Breast epithelium (tissue), 3 donors: ENCODE data around the gene FAM131C.
"Not testable (repeated sequence)": the region's sequence is repeated elsewhere in the genome, so short reads cannot be mapped to it uniquely, and the experiment has no call there.

Experiments used
- POLR2A ChIP-seq: fragments of 450-650 bp; IDR thresholded peaks from one replicate; pipeline ENCODE4 v1.6.1; 2016; ENCODE audit warnings: antibody characterized with exemption, mild to moderate bottlenecking, moderate library complexity
- POLR2AphosphoS5 ChIP-seq, 3 donors: sonication (generic); formaldehyde crosslinking; IDR thresholded peaks; one replicate each; pipeline ENCODE4 v1.6.1; 2017; ENCODE audit warnings: antibody characterized with exemption in 3 of 3
- TF ChIP-seq, protein P1 (sequence below), 3 donors: fragments of 450-650 bp; IDR thresholded peaks; one replicate each; pipeline ENCODE4 v1.5.1; 2016 to 2017; ENCODE audit warnings: antibody characterized with exemption in 3 of 3, mild to moderate bottlenecking in 3 of 3, moderate library complexity in 3 of 3

GRCh38 chr1:16061989-16062686 is 11.3 kb downstream of the FAM131C start:
- not testable (repeated sequence) for TF ChIP-seq POLR2A; POLR2AphosphoS5 (IDR thresholded peaks at IDR 0.05)
- TF ChIP-seq, protein P1, sequence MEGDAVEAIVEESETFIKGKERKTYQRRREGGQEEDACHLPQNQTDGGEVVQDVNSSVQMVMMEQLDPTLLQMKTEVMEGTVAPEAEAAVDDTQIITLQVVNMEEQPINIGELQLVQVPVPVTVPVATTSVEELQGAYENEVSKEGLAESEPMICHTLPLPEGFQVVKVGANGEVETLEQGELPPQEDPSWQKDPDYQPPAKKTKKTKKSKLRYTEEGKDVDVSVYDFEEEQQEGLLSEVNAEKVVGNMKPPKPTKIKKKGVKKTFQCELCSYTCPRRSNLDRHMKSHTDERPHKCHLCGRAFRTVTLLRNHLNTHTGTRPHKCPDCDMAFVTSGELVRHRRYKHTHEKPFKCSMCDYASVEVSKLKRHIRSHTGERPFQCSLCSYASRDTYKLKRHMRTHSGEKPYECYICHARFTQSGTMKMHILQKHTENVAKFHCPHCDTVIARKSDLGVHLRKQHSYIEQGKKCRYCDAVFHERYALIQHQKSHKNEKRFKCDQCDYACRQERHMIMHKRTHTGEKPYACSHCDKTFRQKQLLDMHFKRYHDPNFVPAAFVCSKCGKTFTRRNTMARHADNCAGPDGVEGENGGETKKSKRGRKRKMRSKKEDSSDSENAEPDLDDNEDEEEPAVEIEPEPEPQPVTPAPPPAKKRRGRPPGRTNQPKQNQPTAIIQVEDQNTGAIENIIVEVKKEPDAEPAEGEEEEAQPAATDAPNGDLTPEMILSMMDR (IDR thresholded peaks at IDR 0.05) = not testable (repeated sequence)
